8988T (cell line): ENCODE data around the gene ZNF511.

Source experiments
- DNase-seq: peaks from one replicate; pipeline ENCODE4 v3.0.0; 2011

The ZNF511 gene

DNA sequence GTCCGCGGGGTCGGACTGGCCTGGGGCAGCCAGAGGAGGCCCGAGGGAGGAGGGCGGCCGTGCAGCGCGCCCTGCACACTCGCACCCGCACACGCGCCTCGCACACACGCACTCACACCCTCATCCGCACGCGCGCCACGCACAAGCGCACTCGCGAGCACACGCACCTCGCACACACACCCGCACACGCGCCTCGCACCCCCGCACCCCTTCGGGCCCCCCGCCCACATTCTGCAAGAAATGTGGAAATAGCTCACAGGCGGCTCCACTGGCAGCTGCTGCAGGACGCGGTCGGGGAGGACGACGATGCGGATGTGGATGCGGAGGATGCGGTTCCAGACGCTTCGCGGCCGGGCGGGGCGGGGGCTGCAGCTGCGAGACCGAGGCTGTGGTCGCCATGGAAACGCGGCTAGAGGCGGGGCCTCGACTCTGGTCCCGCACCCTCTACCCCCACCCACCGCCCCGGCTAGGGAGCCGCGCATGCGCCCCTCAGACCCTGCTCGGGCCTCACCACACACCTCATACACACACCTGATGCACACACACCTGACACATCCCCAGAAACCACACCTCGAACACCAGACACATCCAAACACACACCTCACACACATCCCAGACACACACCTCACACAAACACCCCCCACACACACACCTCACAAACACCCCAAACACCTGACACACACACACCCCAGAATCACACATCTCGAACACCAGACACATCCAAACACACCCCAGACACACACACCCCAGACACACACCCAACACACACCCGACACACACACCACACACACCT lies 28.1 kb downstream of the ZNF511 start, which contains the start of gene CALY:
Gene CALY (minus strand): TSS at position 320 of the 793 bp plus-strand sequence. CDS start 7,907 bp downstream, outside the sequence.
- peak; percentile 38 for DNase-seq

DNA sequence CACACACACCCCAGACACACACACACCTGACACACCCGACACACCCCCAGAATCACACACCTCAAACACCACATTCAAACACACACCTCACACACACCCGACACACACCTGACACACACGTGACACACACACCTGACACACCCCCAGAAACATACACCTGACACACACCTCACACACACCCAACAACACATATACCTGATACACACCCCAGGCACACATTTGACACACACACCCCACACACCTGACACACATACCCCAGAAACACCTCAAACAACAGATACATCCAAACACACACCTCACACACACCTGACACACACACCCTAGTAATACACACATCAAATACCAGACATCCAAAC lies 28.6 kb downstream of the ZNF511 start:
- DNase-seq: no peak

DNA sequence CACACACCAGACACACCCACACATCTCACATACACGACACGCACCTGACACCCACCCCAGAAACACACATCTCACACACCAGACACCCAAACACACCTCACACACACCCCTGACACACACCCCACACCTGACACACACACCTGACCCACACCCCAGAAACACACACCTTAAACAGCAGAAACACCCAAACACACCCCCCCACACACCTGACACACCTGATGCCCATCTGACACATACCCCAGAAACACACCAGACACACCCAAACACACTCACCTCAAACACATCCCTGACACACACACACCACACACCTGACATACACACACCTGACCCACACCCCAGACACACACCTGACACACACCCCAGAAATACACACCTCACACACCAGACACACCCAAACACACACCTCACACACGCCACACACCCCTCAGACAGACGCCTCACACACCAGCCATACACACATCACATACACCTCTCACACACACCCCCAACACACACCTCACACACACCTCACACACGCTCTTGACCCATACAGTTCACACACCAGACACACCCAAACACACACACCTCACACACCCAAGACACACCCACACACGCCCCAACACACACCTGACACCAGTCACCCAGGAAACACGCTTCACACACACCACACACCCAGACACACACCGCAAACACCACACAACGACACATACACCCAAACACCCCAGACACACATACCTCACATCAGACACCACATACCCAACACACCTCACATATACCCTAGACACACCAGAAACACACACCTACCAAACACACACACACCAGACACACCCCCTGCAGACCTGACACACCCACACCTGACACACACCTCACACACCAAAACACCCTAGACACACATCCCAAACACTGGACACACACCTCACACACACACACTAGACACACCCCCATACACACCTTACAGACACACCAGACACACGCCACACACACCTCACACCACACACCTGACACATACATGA lies 29.7 kb downstream of the ZNF511 start:
- no peak for DNase-seq

DNA sequence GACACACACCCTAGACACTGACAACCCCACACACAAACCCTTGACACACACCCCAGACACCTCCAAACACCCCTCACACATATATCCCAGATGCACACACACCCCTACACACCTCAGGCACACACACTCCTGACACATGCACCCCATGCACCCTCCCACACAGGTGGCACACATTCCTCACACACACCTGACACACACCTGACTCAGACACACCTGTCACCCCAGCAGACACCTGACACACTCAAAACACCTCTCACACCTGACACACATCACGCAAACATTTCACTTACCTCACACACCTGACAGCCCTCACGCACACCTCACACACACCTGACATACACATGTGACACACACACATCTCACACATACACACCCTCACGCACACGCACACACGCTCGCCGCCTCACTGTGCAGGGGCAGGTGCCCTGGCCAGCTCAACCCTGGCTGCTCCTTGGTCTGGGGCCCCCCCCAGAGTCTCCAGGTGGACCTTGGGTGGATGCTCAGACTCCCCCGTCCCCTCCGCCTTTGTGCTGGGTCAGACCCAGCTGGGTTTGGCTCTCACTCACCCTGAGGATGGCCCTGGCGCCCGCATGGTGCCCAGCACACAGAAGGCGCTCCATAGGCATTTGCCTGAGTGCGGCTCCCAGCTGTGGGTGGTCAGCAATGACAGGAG lies 31.1 kb downstream of the ZNF511 start:
- no peak for DNase-seq

DNA sequence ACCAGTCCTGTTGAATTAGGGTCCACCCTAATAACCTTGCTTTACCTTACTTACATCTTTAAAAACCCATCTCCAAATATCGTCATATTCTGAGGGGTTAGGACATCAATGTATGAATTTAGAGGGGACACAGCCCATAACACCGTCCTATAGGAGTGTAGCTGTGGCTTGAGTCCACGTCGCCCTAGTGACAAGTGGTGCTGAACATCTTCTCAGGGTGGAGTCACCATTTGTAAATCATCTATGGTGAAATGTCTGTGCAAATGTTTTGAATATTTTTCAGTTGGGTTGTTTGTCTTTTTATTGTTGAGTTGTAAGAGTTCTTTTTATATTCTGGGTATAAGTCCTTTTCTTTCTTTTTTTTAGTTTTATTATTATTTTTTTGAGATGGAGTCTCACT lies 33.3 kb downstream of the ZNF511 start:
- no peak for DNase-seq

DNA sequence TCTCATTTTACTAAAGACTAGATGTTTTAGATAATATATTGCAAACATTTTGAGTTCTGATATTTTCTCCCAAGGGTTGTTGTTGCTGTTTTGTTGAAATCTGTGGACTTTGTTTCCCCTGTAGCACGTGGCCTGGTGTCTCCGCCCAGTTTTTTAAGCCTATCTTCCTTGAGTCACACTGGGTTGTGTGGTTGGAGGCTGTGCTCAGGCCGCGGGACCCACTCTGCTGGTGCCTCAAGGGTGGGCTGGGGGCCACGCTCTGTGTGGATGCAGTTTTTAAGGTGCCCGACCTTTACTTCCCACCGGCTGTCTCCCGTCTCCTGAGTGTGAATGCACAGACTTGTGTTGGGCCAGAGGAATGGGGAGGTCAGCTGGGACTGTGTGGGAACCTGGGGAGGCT lies 34.2 kb downstream of the ZNF511 start:
- no peak for DNase-seq

DNA sequence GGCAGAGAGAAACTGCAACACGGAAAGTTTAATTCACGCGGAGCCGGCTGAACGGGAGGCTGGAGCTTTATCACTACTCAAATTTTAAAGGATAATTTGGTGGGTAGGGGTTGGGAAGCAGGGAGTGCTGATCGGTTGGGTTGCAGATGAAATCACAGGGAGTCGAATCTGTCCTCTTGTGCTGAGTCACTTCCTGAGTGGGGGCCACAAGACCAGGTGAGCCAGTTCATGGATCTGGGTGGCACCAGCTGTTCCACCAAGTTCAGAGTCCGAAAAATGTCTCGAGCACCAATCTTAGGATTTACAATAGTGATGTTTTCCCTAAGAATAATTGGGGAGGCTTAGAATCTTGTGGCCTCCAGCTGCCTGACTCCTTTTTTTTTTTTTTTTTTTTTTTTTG lies 34.8 kb downstream of the ZNF511 start:
- DNase-seq: no peak

DNA sequence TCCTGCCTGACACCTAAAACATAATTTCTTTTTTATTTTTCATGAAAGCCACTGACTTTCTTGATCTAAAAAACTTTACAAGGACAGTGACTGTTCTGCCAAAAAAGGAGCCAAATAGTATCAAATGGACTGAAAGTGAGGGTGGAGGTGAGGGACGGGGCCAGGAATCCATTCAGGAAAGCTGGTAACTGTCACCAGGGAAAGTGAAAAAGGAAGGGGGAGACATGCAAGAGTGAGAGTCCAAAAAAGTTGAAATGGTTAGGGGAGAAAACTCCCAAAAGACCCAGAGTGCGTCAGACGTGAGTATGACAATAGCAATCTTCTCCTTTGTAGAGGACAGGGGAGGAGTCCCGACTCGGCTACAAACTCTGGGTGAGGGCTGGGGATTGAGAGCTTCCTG lies 35.5 kb downstream of the ZNF511 start:
- DNase-seq: no peak

DNA sequence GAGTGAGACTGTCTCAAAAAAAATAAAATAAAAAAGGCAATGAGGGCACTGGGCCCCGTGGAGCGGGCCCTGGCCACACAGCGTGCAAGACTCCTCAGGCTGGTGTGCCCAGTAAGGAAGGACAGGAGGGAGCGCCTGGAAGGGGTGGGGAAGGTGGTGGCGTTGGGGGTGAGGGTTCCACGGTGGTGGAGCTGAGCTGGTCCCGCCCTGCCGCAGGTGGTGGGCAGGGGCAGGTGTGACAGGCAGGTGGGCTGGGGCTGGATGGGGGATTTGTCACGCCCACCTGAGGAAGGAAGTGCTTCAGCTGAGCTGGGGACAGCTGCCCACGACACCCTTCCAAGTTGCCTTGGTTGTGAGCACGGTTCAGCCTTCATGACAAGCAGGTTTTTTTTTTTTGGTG lies 37.7 kb downstream of the ZNF511 start:
- no peak for DNase-seq

DNA sequence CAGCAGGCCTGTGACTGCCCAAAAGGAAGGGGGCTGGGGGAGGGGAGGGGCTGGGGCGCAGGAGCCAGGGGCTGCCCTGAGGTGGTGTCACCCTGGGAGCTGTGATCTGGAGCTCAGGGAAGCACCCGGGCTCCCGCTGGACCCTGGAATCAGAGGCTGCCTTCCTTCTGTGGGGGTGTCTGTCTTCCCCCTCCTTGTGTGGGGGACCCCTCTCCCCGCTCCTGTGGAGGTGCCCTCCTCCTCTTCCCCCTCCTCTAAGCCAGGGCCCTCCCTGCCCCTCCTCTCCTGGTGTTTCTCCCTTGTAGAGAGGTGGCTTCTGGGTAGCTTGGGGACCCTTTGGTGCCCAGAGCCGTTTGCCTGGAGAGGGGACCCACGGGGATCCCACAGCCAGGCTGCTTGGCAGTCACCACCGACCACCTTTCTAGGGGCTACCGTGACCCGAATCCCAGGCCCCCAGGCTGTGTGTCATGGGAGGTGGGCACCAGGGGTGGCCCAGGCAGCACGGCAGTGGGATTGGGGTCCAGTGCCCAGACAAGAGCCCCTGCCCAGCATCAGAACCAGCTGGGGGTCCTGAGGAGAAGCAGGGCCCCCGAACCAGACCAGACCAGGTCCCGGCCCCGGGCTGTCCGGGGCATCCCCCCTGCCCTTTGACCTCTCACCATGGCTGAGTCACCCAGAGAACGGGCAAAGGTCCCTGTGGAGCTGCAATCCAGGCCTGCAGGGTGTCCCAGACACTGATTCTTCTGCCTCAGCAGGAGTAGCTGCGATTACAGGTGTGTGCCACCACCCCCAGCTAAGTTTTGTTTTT lies 39.2 kb downstream of the ZNF511 start:
- DNase-seq: no peak

DNA sequence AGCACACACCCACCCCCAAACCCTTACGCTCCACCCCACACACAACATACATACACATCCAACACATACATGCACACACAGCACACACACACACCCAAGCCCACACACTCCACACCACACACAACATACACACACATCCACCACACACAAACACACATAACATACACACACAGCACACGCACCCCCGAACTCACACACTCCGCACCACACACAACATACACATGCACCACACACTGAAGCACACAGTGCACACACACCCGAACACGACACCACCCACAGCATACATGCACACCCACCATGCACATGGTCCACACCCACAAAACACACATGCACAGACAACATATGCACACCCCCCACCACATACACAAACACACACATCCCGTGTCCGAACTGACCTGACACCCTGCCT lies 40.5 kb downstream of the ZNF511 start:
- DNase-seq: no peak

DNA sequence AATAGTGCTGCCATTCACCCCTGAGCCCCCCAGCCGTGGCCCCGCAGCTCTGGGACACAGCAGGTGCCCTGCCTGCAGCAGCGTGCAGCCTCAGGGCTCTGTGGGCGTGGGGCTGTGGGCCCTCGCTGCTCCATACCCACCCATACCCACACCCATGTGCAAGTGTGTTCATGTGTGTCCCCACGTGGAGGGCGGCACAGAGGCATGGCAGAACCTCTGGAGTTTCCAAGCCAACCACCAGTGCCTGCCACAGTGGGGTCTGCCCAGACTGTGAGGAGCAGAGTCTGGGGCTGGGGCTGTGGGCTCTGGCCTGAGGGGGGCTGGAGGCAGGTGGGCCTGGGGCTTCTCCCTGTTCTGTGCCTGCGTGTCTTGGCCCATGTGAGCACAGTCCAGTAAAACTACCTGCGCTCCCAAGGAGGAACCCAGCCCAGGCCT lies 40.9 kb downstream of the ZNF511 start:
- DNase-seq: no peak

DNA sequence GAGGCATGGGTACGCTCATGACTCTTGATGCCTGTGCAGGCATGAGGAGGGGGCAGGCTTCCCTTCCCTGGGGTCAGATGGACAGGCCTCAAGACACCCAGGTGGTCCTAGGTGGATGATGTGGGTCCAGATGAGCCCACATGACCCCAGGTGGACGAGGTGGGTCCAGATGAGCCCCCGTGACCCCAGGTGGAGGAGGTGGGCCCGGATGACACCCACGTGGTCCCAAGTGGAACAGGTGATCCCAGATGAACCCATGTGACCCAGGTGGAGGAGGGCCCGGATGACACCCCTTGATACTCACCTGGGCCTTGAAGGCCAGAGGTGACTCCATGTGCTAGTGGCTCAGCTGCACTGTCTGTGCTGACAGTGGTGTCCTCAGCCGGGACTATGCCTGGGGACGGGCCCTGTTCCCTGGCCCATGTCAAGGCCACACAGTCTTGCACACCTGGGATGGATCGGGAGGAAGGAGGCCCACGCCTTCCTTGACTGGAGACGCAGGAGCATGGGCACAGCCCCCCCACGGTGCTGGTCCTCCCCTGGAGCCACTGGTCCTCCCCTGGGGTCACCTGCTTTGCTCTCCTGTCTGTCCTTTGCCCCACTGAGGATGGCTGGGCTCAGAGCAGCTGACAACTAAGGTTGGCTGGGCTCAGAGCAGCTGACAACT lies 41.7 kb downstream of the ZNF511 start:
- no peak for DNase-seq

DNA sequence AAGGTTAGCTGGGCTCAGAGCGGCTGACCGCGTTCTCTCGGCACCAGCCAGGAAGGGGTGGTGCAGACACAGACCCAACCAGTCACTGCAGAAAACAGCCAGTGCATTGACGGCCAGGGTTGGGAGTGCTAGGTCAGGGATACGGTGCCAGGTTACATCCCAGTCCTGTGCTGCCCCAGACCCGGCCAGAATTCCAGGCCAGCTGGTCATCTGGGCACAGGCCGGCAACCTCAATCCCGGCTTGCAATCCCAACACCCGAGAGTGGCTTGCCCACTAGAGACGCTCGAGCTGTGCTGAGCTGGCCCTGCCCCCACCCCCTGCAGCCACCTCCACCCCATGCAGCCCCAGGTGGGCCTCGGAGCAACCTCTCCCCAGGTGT lies 42.2 kb downstream of the ZNF511 start:
- no peak for DNase-seq

DNA sequence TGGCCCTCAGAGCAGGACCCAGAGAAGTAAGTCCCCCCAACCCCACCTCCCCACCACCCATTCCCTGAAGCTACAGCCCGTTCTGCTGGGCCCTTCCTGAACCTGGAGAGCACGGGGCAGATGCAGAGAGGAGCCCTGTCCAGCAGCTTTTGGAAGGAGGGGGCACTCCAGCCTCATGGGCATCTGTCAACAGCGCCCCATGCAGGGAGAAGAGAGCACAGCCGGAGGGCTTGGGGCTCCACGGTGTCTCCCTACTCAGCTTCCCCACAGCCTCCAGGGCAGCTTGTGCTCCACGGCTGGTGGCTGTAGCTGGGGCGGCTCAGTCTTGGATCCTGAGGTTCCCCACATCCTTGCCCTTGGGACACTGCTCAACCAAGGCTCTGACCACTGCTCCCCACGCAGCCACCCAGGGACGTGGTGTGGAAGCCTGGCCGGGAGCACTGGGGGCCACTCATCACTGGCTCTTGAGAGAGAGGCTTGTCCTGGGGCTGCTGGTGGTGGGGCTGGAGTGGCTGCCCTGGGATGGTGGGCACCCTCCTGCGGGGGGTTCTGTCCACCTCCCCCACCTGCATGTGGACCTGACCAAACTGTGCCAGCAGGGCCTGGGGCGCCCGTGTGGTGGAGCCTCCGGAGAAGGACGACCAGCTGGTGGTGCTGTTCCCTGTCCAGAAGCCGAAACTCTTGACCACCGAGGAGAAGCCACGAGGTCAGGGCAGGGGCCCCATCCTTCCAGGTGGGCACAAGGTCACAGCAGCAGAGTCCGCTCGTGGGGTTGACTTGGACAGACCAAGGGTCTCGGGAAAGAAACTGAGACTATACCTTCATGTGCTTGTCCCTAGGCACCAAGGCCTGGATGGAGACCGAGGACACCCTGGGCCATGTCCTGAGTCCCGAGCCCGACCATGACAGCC lies 42.9 kb downstream of the ZNF511 start:
- DNase-seq: no peak

DNA sequence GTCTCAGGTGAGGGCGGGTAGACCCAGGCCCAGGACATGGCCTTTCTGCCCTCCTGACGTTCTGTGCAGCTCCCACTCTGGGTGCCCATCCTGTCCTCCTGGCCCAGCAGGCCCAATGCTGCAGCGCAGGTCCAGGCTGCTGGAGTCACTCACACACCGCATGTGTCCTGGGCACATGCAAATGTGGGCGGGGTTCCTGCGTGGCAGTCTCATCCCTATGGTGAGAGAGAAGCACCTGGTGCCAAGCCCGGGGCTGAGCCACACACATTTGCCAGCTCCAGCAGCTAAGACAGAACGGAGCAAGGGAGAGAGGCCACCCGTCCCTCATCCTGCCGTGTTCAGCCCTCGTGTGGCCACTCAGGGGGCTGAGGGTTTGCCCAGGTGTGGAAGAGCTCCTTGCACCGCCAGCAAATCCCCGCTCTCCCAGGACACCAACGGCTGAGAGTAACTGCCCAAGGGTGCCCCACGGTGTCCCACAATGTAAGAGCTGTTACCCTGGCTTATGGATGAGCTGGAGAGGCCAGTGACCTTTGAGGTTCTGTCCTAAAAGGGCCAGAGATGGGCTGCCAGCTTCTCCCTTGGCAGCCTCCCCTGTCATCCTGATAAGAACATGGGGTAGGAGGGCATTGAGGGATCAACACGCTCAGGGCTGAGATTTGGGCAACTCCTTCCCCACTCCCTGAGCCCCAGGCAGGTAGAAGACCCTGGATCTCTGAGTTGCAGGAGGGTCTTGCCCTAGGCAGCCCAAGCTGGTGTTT lies 44.7 kb downstream of the ZNF511 start:
- DNase-seq: no peak

DNA sequence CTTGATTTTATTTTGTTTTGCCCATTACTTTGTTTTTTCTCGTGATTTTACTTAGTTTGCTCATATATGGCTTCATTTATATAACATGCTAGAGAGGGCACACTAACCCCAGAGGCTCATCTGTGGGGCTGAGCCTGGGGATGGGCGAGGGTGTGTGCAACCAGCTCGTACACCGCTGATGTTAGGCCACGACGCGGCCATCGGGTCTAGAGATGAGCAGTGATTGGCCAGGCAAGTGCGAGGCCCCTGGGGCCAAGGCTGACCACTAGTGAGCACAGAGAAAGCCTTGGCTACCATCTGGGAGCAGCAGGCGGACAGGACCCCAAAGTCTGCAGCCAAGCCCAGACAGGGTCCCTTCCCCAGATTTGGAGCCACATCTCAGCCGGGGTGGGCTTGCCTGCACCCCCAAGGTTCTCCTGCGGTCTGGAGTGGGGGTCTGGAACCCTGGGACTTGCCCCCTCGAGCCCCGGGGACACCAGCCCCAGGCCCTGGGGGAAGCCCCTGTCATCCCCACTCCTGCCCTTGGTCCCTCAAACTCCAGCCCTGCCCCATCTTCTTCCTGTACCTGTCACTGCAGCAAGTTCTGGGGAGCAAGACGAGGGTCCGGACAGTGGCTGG lies 45.4 kb downstream of the ZNF511 start:
- DNase-seq: no peak

DNA sequence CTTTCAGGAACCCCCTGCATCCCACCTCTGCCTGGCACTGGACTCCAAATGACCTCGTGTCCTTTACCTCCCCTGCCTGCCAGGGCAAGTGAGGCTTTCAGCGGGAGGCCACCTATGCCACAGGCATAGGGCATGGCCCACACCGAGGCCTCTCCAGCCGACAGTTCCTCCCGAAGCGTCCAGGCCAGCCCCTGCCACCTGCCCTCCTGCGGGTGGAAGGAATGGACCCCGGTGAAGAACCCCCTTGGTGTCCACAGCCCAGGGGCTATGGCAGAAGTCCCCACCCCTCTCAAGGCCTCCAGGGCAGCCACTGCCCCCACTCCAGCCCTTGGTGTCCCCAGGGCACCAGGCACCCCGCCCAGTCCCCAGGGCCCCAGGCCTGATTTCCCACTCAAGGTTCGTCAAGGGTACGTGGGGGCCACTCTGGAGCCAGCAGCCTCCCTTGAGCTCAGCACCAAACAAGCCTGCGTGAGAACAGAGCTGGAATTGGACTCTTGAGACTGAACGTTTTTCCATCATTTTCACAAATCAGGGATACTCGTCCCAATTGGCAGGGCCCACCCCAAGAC lies 46.0 kb downstream of the ZNF511 start:
- DNase-seq: no peak

DNA sequence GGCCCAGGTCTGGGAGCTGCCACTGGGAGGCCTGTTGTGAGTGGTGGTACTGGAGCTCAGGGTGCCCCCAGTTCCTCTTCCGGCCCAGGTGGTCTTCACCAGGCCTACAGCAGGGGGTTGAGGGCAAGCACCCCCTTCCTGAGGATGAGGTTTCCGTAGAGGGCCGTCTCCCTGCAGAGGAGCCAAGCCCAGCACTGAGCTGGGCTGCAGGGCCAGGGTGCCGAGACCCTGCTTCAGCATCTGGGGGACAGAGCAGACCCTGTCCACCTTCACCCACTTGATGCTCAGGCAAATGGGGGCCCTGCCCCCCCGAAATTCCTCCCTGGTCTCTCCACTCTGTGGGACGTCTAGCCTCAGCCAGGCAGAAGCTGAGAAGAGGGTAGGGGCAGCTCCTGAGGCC lies 46.6 kb downstream of the ZNF511 start:
- DNase-seq: no peak
